IMR-90 (cell line): ENCODE results near the gene SAYSD1. TPM values are rescaled to one million over a fixed set of nuclear protein-coding genes. Genes with fewer than 3 reads are reported as not detected.

Experiments used
- ATAC-seq: fragments of 200-7000 bp; cut with Tn5 transposase; 2 replicates; pipeline ENCODE4 v1.9.1; 2020; ENCODE audit warnings: low read depth, mild to moderate bottlenecking, moderate library complexity
- BruUV-seq: library from RNA; stranded (reverse); fragments of 400-500 nt; replicated peaks from 2 replicates; lab custom pipeline; 2021; lab: Mats Ljungman, UMichigan
- CTCF ChIA-PET: fragments of 300-600 bp; formaldehyde crosslinking; extraction: SDS; loops from one replicate; lab custom pipeline; 2021; ENCODE audit warnings: antibody characterized with exemption; lab: Yijun Ruan, JAX
- POLR2A ChIA-PET: fragments of 300-600 bp; sonication (Branson Sonifier 250); formaldehyde crosslinking; loops from one replicate; lab custom pipeline; 2022; ENCODE audit warnings: antibody characterized with exemption; ENCODE audit not compliant: unreplicated experiment; lab: Charles Lee
- DNase-seq: peaks from one replicate; pipeline ENCODE4 v3.0.0; 2013
- H2AFZ ChIP-seq: replicated peaks from 2 replicates; pipeline ENCODE3; 2013; ENCODE audit warnings: low read length, mild to moderate bottlenecking; ENCODE audit not compliant: poor library complexity
- H2AK5ac ChIP-seq: 2 replicates; pipeline ENCODE4 v1.6.1; 2013; ENCODE audit warnings: low read depth, low read length, inconsistent platforms
- H2AK9ac ChIP-seq: replicated peaks from 2 replicates; pipeline ENCODE3; 2013; ENCODE audit warnings: mild to moderate bottlenecking, low read depth, low read length, moderate library complexity; ENCODE audit not compliant: poor library complexity
- H2BK120ac ChIP-seq: 2 replicates; pipeline ENCODE4 v1.6.1; 2013; ENCODE audit warnings: low read depth, low read length, inconsistent platforms
- H2BK15ac ChIP-seq: 3 replicates; pipeline ENCODE4 v1.6.1; 2013; ENCODE audit warnings: low read depth, low read length, inconsistent platforms
- H2BK20ac ChIP-seq: 2 replicates; pipeline ENCODE4 v1.6.1; 2013; ENCODE audit warnings: low read depth, mild to moderate bottlenecking, inconsistent platforms, low read length, moderate library complexity
- H2BK5ac ChIP-seq: 2 replicates; pipeline ENCODE4 v1.6.1; 2013; ENCODE audit warnings: mild to moderate bottlenecking, low read depth, low read length, inconsistent platforms; ENCODE audit not compliant: poor library complexity, severe bottlenecking
- H3K14ac ChIP-seq: replicated peaks from 2 replicates; pipeline ENCODE4 v1.6.1; 2013; ENCODE audit warnings: low read depth, low read length, inconsistent platforms
- H3K18ac ChIP-seq: 2 replicates; pipeline ENCODE4 v1.6.1; 2013; ENCODE audit warnings: low read depth, low read length, control low read depth
- H3K23ac ChIP-seq: 2 replicates; pipeline ENCODE4 v1.6.1; 2013; ENCODE audit warnings: low read depth, low read length, inconsistent platforms
- H3K27ac ChIP-seq: 2 replicates; pipeline ENCODE4 v1.5.1; 2013; ENCODE audit warnings: mild to moderate bottlenecking, control low read depth, low read length; ENCODE audit not compliant: insufficient read depth
- H3K27me3 ChIP-seq: 2 replicates; pipeline ENCODE4 v1.6.1; 2013; ENCODE audit warnings: low read length; ENCODE audit not compliant: control insufficient read depth, insufficient read depth
- H3K36me3 ChIP-seq: 2 replicates; pipeline ENCODE4 v1.6.1; 2013; ENCODE audit warnings: low read length, mixed read lengths; ENCODE audit not compliant: control insufficient read depth, insufficient read depth
- H3K4ac ChIP-seq: 2 replicates; pipeline ENCODE4 v1.6.1; 2013; ENCODE audit warnings: low read depth, low read length, inconsistent platforms
- H3K4me1 ChIP-seq: 2 replicates; pipeline ENCODE4 v1.6.1; 2013; ENCODE audit warnings: low read length, mixed read lengths; ENCODE audit not compliant: control insufficient read depth, insufficient read depth
- H3K4me2 ChIP-seq: 2 replicates; pipeline ENCODE4 v1.6.1; 2013; ENCODE audit warnings: low read depth, mild to moderate bottlenecking, control low read depth, low read length, moderate library complexity
- H3K4me3 ChIP-seq: 2 replicates; pipeline ENCODE4 v1.5.1; 2013; ENCODE audit warnings: low read depth, mild to moderate bottlenecking, control low read depth, low read length, moderate library complexity; ENCODE audit not compliant: insufficient read depth
- H3K56ac ChIP-seq: 2 replicates; pipeline ENCODE4 v1.6.1; 2013; ENCODE audit warnings: low read length, inconsistent platforms; ENCODE audit not compliant: insufficient read depth; ENCODE audit errors: extremely low read depth
- H3K79me1 ChIP-seq, 2 experiments: 2 replicates each; pipeline ENCODE4 v1.6.1; 2013; ENCODE audit warnings: low read length in 2 of 2, inconsistent platforms in 1 of 2, low read depth in 1 of 2
- H3K9ac ChIP-seq: 2 replicates; pipeline ENCODE4 v1.6.1; 2013; ENCODE audit warnings: low read depth, low read length, control low read depth
- H3K9me1 ChIP-seq: 2 replicates; pipeline ENCODE4 v1.6.1; 2013; ENCODE audit warnings: low read length, inconsistent platforms; ENCODE audit not compliant: insufficient read depth
- H3K9me3 ChIP-seq: 2 replicates; pipeline ENCODE4 v1.6.1; 2013; ENCODE audit warnings: low read length; ENCODE audit not compliant: control insufficient read depth, insufficient read depth
- H4K20me1 ChIP-seq: 2 replicates; pipeline ENCODE4 v1.6.1; 2013; ENCODE audit warnings: low read length, inconsistent platforms; ENCODE audit not compliant: insufficient read depth
- H4K5ac ChIP-seq: 2 replicates; pipeline ENCODE4 v1.6.1; 2013; ENCODE audit warnings: mild to moderate bottlenecking, low read depth, low read length, control low read depth
- H4K8ac ChIP-seq, 2 experiments: 2 replicates each; pipeline ENCODE4 v1.6.1; 2013; ENCODE audit warnings: low read depth in 2 of 2, low read length in 2 of 2, control low read depth in 1 of 2, inconsistent platforms in 1 of 2
- H4K91ac ChIP-seq: 2 replicates; pipeline ENCODE4 v1.6.1; 2013; ENCODE audit warnings: low read depth, low read length, inconsistent platforms; ENCODE audit not compliant: insufficient read depth
- BHLHE40 ChIP-seq: fragments of 150-350 bp; IDR thresholded peaks from 2 replicates; pipeline ENCODE4 v1.6.1; 2016; ENCODE audit warnings: mild to moderate bottlenecking, low read depth, low read length
- WGBS, 2 experiments: methylation state at CpG; one replicate each; pipeline versions ENCODE4 v1.1.5 to v1.1.7; 2013; ENCODE audit warnings: missing lambda C conversion rate in 2 of 2; ENCODE audit not compliant: insufficient read length in 1 of 2; ENCODE audit errors: extremely low coverage in 2 of 2; 5-methylcytosine and 5-hydroxymethylcytosine counted together
- dilution Hi-C: fragments of 300-500 bp; cut with HindIII; formaldehyde crosslinking; loops from one replicate; pipeline ENCODE4 v1.14.3; 2018; ENCODE audit warnings: low sequenced_read_pairs; ENCODE audit not compliant: unreplicated experiment
- in situ Hi-C: fragments of 300-500 bp; cut with MboI; formaldehyde crosslinking; loops from 3 replicates; pipeline ENCODE4 v1.14.3; 2019; ENCODE audit warnings: low sequenced_read_pairs, inconsistent platforms, mixed read lengths
- intact Hi-C: fragments of 100-400 bp; cut with micrococcal nuclease; formaldehyde crosslinking; loops from 2 replicates; pipeline ENCODE4 v1.10.0; 2022
- polyA plus RNA-seq, 3 experiments: library from polyadenylated mRNA; depleted of rRNA; stranded (reverse); fragments of >200 nt; gene quantifications; 2 replicates each; pipeline ENCODE4 v1.2.3, GENCODE V29; 2012; ENCODE audit warnings: low replicate concordance in 1 of 3
- total RNA-seq: library from RNA; depleted of rRNA; stranded (reverse); fragments of >200 nt; gene quantifications from 2 replicates; pipeline ENCODE4 v1.2.3, GENCODE V29; 2012

The SAYSD1 gene
- total and polyA plus RNA-seq, 2 of the 4 experiments (the other 2 are of a cell fraction), result 5.7 to 5.9 TPM

GRCh38 chr6:39143238-39143930 is 28.4 kb upstream of the SAYSD1 start:
- Histone ChIP-seq H2BK5ac (no peak overlapping the region), H3K56ac (no peak overlapping the region), H3K9me1 (no peaks in the 10 kb centered on the region), H3K9ac (no peak overlapping the region), H4K5ac (no peak overlapping the region), H2AK9ac (no peak overlapping the region), H3K18ac (no peak overlapping the region), H3K36me3 (no peaks in the 10 kb centered on the region), H3K79me1 (no peaks in the 10 kb centered on the region), H3K4me1 (no peaks in the 10 kb centered on the region), H3K27ac (no peak overlapping the region), H2BK15ac (no peak overlapping the region), H3K9me3 (no peaks in the 10 kb centered on the region), H4K8ac (no peak overlapping the region), H3K27me3 (peaks cover 2% of the 10 kb centered on the region; the same call in 1 of the 2 replicates), H2AK5ac (no peak overlapping the region), H3K4ac (no peak overlapping the region), H2AFZ (no peak overlapping the region), H2BK20ac (no peak overlapping the region), H4K91ac (no peak overlapping the region), H3K4me2 (peak overlapping the region; percentile 28; the same call in 1 of the 2 replicates), H3K23ac (no peak overlapping the region), H2BK120ac (no peak overlapping the region), H3K4me3 (no peak overlapping the region), H3K14ac (no peak overlapping the region), H4K20me1 (no peaks in the 10 kb centered on the region)
- in situ Hi-C loops, result no loop called here
- CTCF ChIA-PET, result no interaction called here
- no peak for TF ChIP-seq BHLHE40
- no peak for DNase-seq
- WGBS, 2 experiments, result 6% methylated on average over 3 of the region's 13 CpGs; no CpG with 5 or more reads in 1 of the 2 experiments
- no peak for ATAC-seq
- dilution Hi-C loops, result no loop called here
- no TSS peak for BruUV-seq
- POLR2A ChIA-PET, result no interaction called here
- intact Hi-C loops, result no loop called here
